Dendritic cell treated with granulocyte-macrophage colony-stimulating factor and Interleukin-4, amounts not matched to agents 40 ng/mL and 50 ng/mL, for 4 days (primary cell): ENCODE data around the gene S100A7.

Source experiments
- H3K27ac Mint-ChIP-seq: one replicate; pipeline ENCODE4 v1.8.0; 2022; ENCODE audit warnings: mild to moderate bottlenecking, mixed read lengths
- H3K27me3 Mint-ChIP-seq: one replicate; pipeline ENCODE4 v1.8.0; 2022; ENCODE audit warnings: mild to moderate bottlenecking, mixed read lengths
- H3K36me3 Mint-ChIP-seq: one replicate; pipeline ENCODE4 v1.8.0; 2022; ENCODE audit warnings: low read depth, mixed read lengths
- H3K4me1 Mint-ChIP-seq: one replicate; pipeline ENCODE4 v1.8.0; 2022; ENCODE audit warnings: low read depth, mixed read lengths
- H3K4me3 Mint-ChIP-seq: one replicate; pipeline ENCODE4 v1.8.0; 2022; ENCODE audit warnings: mild to moderate bottlenecking, moderate library complexity, mixed read lengths
- H3K9me3 Mint-ChIP-seq: one replicate; pipeline ENCODE4 v1.8.0; 2022; ENCODE audit warnings: mixed read lengths
- intact Hi-C: fragments of 100-400 bp; cut with micrococcal nuclease; formaldehyde crosslinking; loops from one replicate; pipeline ENCODE4 v1.15.0; 2022

S100A7 gene

DNA sequence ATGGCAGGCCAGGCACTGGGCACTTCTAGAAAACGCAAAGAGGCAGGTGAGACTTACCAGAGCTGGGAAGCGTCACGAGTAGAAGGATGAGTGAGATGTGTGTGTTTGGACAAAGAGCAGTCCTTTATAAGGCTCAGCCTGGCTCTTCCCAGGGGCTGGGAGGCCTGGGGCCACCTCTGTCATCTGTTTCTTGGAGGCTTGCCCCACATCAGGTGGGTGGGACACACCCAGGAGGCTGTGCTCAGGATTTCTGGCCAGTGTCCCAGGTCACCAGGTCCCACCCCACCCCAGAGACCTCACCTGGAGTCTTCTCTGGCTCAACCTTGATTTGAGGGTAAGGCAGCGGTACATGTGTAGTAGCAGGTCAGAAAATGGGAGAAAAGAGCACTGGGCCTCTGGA lies at the start of gene S100A7:
Gene S100A7 (minus strand): TSS at position 101 of the 400 bp plus-strand sequence. CDS start 1,638 bp downstream, outside the sequence.
- Mint-ChIP-seq H3K36me3 (no peaks in the 10 kb centered on the region), H3K4me1 (peaks cover 8% of the 10 kb centered on the region), H3K27ac (no peak within 1 kb of the TSS), H3K27me3 (peaks cover 33% of the 10 kb centered on the region), H3K4me3 (no peak within 1 kb of the TSS), H3K9me3 (no peaks in the 10 kb centered on the region)
- intact Hi-C loops = no loop called here

DNA sequence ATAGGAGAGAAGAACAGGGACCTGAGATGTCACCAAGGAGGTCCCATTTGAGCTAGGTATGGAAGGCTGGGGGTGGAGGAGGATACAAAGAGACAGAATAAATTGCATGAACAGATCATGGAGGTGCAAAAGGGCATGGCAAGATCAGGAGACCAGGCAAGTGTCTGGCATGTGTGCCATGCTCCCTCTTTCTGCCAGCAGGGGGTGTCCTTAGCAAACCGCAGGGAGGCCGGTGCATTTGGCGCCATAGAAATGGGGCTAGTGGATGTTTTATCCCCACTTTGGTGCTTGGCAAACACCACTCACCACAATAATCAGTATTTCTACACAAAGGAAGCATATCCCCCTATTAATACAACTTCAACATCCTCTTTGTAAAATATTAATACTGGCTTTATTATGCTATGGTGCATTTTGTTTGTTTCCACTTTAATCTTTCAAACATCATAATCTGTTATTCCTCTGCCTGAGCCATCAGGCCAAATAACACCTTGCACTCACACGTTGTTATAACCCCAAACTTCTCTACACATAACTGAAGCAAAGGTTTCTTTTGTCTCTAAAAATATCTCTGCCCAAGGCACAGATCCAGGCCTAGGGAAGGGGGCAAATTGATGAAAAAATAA lies 49.4 kb upstream of the S100A7 start:
- intact Hi-C loops = loop anchor here (10.0 kb wide), 1 partner anchor 235 kb away; no protein-coding TSS in a partner anchor
- H3K4me3 Mint-ChIP-seq = no peak overlapping the region
- no peak overlapping the region for H3K27ac Mint-ChIP-seq
- peaks cover 1% of the 10 kb centered on the region for H3K27me3 Mint-ChIP-seq
- no peaks in the 10 kb centered on the region for H3K36me3 Mint-ChIP-seq
- H3K4me1 Mint-ChIP-seq = peaks cover 32% of the 10 kb centered on the region
- no peaks in the 10 kb centered on the region for H3K9me3 Mint-ChIP-seq

DNA sequence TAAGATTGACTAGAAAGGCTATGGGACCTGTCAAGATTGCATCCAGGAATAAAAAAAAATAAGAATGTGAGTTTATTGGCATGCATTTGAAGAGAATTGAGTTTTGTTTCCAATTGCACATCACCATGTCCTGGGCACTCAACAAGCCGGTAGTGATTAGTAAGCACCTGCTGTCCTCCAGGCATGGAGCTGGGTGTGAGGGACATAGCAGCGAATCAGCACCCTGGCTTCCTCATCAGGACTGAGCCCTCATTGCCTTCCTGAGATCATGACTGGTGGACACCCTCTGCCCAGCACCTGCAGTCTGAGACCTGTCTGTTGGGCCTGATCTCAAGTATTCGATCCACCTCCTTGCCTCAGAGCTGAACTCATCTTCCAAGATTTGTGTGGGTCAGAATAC lies 48.6 kb upstream of the S100A7 start:
- Mint-ChIP-seq H3K36me3 (no peaks in the 10 kb centered on the region), H3K27ac (no peak overlapping the region)

DNA sequence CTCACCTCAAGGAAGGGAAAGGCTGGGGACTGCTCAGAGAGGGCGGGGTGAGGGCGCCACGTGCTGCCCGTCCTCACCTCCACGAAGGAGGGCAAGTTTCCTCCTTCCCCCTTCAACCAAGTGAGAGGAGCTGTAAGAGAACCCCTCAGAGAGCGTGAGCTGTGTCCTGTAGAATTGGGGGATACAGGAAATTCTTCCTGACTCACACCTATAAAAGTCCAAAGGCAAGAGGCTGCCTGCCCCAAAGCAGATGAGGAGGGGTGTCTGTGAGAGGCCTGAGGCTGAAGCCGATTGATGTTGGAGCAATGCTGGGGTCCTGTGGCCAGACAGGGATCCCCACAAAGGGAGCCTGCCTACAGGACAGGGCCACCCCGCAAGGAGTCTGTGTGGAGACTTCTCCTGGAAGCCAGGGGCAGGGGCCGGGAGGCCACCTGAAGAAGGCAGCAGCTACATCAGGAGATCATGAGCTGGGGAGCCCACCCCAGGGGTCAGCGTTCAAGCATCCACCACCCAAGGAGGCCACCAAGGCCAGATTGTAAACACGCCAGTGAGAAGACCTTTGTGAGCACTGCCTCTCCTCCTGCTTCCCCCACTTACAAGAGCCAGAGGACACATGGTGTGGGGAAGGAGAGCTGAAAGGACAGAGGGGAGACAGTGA lies 47.6 kb upstream of the S100A7 start:
- intact Hi-C loops = no loop called here
- Mint-ChIP-seq H3K4me3 (no peak overlapping the region), H3K4me1 (peaks cover 14% of the 10 kb centered on the region), H3K36me3 (no peaks in the 10 kb centered on the region), H3K9me3 (no peaks in the 10 kb centered on the region), H3K27ac (peak overlapping the region; percentile 22), H3K27me3 (peaks cover 1% of the 10 kb centered on the region)

More for the DNA sequence above, 48.6 kb upstream of the S100A7 start:
- Mint-ChIP-seq H3K9me3 (no peaks in the 10 kb centered on the region), H3K4me3 (no peak overlapping the region), H3K27me3 (peaks cover 1% of the 10 kb centered on the region), H3K4me1 (peaks cover 24% of the 10 kb centered on the region)
- intact Hi-C loops = no loop called here

DNA sequence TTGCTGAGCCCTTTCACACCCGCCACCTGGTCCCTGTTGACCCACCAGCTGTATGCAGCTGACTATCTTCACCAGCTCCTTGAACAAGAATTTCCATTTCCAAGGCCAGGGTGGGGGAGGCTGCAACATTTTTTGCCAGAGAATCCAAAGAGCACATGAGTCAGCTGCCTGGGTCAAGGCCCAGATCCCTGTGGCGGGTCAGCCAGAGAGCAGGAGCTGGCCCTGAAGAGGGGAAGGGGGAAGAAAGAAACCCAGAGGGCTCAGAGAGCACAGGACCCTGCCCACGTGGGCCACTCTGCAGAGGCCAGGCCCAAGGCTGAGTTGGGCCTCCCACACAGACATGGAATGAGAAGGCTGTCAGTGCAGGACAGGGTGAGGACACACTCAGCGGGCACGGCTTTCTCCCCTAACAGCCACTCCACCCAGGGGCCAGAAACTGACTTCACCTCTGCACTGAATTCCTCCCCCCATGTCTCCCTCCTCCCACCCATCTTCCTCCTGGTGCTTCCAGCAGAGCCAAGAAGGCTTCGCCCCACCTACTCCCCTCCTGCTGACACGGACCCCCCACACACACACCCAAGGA lies 46.5 kb upstream of the S100A7 start:
- Mint-ChIP-seq H3K36me3 (no peaks in the 10 kb centered on the region), H3K27me3 (peaks cover 1% of the 10 kb centered on the region), H3K4me1 (peaks cover 8% of the 10 kb centered on the region), H3K9me3 (no peaks in the 10 kb centered on the region), H3K27ac (no peak overlapping the region), H3K4me3 (no peak overlapping the region)
- intact Hi-C loops = no loop called here

DNA sequence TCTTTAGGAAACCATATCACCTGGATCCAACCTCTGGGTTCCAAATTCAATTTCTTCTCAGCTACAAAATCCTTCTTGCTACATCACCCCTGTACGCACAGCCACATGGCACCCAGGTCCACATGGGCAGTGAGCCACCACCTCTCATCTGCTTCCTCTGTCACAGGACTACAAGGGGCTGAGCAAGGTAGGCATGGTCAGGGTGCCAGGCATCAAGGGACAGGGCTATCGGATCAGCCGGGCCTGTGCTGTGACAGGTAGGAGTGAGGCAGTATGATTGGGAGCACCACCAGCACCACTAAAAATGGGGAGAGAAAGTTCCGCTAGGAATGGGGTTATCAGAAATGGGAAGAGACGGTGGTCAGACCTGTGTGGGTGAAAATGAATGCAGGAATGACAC lies 45.9 kb upstream of the S100A7 start:
- Mint-ChIP-seq H3K27ac (no peak overlapping the region), H3K9me3 (no peaks in the 10 kb centered on the region), H3K27me3 (peaks cover 1% of the 10 kb centered on the region), H3K4me3 (no peak overlapping the region), H3K36me3 (no peaks in the 10 kb centered on the region), H3K4me1 (peaks cover 8% of the 10 kb centered on the region)
- intact Hi-C loops = no loop called here

DNA sequence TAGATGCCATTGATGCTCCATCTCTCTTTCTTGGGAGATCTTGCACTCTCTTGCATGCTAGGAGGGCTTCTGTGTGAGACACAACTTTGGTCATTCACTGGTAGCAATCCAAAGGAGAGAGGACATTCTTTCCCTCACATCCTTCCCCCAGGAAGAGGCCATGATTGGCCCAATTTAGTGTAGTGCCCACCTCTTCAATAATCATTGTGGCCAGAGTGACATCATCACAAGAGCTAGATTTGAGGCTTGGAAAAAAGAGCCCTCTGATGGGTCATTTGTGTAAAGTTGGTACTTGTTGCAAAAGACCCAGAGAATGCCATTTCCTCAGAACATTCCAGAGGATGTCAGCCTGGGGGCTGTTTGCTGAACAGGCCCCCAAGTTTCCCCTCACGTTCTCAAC lies 45.1 kb upstream of the S100A7 start:
- Mint-ChIP-seq H3K27ac (no peak overlapping the region), H3K9me3 (no peaks in the 10 kb centered on the region), H3K4me1 (peaks cover 8% of the 10 kb centered on the region), H3K4me3 (no peak overlapping the region), H3K36me3 (no peaks in the 10 kb centered on the region), H3K27me3 (peaks cover 1% of the 10 kb centered on the region)
- intact Hi-C loops = no loop called here

DNA sequence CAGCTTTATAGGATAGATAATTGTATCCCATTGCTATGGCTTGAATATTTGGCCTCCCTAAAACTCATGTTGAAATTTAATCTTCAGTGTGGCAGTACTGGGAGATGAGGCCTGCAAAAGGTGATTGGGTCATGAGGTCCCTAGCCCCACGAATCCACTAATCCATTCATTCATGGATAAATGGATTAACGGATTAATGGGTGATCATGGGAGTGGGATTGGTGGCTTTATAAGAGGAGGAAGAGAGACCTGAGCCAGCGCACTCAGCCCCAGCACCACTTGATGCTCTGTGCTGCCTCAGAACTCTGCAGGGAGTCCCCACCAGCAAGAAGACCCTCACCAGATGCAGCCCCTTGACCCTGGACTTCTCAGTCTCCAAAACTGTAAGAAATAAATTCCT lies 43.3 kb upstream of the S100A7 start:
- Mint-ChIP-seq H3K36me3 (no peaks in the 10 kb centered on the region), H3K27me3 (peaks cover 4% of the 10 kb centered on the region), H3K27ac (no peak overlapping the region), H3K4me3 (no peak overlapping the region), H3K4me1 (peaks cover 8% of the 10 kb centered on the region), H3K9me3 (no peaks in the 10 kb centered on the region)
- intact Hi-C loops = no loop called here

DNA sequence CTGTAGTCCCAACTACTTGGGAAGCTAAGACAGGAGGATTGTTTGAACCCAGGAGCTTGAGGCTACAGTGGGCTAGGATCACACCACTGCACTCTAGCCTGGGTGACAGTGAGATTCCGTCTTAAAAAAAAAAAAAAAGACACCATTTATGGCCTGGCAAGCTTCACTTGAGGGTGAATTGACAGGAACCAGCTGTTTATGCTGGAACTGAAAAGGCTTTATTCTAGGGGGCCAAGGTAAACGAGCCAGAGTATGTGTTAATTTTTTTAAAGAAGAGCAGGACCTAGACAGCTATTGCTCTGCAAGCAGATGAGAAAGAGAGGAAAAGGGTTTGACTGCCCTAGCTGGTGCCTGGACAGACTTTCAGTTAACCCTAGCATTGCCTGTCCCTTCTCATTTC lies 38.3 kb upstream of the S100A7 start:
- Mint-ChIP-seq H3K4me3 (no peak overlapping the region), H3K36me3 (no peaks in the 10 kb centered on the region), H3K27me3 (peaks cover 8% of the 10 kb centered on the region), H3K9me3 (no peaks in the 10 kb centered on the region), H3K27ac (no peak overlapping the region), H3K4me1 (no peaks in the 10 kb centered on the region)
- intact Hi-C loops = no loop called here

DNA sequence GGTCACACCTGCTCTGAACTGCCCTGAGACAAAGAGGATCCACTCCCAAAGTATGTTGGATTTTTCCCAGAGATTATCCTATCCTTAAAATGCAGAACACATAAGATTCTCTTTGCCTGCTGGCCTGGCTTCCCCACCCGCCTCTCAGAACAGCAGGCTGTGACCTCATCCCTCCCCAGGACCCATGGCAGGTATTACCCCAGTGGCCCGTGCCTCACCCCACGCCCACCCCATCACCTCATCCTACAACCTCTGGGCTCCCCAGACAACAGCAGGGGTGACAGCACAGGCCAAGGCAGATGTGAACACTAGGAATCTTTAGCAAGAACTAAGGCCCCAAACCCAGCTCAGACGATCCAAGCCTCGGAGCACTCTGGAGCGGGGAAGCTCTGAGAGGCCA lies 35.1 kb upstream of the S100A7 start:
- Mint-ChIP-seq H3K4me3 (no peak overlapping the region), H3K36me3 (no peaks in the 10 kb centered on the region), H3K4me1 (peaks cover 10% of the 10 kb centered on the region), H3K27ac (no peak overlapping the region), H3K9me3 (no peaks in the 10 kb centered on the region), H3K27me3 (peaks cover 14% of the 10 kb centered on the region)
- intact Hi-C loops = loop anchor here (1.0 kb wide), 1 partner anchor 143 kb away; no protein-coding TSS in a partner anchor

DNA sequence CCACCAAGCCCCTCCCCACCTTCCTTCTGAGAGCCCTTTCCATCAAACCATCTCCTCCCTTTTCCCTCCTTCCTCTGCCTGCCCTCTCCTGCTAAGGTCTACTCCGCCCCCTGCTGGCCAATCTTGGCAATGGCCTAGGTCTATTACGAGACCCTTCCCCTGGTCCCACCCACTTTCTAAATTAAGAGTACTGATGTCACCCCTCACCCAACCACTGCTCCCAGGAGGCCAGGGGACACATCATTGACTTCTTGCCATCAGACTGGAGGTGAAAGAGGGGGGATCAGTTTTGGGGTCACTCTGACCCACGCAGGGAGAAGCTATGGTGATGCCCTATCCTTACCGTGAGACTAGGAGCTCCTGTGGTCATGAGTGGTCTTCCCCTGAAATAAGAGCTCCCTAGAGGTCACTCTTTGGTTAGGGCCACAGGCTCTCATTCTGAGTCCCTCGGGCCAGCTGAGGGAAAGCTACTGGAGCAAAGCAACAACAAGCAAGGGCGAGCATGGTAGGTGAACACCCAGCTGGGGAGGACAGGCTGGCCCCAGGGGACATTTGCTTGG lies 34.6 kb upstream of the S100A7 start:
- H3K9me3 Mint-ChIP-seq = no peaks in the 10 kb centered on the region
- H3K4me3 Mint-ChIP-seq = no peak overlapping the region
- H3K36me3 Mint-ChIP-seq = no peaks in the 10 kb centered on the region
- intact Hi-C loops = loop anchor here (1.0 to 5.0 kb wide), 2 partner anchors 93 to 143 kb away; no protein-coding TSS in a partner anchor
- H3K27me3 Mint-ChIP-seq = peaks cover 14% of the 10 kb centered on the region
- H3K27ac Mint-ChIP-seq = no peak overlapping the region
- H3K4me1 Mint-ChIP-seq = peaks cover 11% of the 10 kb centered on the region

DNA sequence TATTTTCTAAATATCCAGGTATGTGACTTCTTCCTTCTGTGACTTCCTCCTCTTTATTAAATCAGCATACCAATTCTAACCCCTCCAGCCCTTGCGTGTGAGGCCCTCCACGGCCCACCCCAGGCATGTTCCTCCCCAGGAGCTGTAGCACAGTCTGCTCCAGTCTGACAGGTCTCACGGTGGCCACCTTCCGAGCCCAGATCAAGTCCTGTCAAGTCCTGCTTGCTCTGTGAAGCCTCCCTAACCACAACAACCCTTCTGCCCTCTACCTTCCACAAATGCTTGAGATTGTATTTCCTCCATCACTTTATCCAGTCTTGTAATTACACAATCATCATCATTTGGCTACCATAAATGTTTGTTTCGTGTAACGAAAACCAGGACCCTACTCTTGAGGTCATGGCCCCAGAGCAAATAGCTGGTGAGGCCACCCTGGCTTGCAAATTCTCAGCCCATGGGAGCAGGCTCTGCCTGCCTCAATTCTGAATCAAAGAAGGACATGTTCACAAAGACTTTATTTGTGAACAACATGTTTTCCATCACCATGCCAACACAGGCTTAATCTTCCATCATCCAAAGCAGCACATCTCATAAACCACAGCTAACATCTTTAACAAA lies 33.0 kb upstream of the S100A7 start:
- no peak overlapping the region for H3K4me3 Mint-ChIP-seq
- no peak overlapping the region for H3K27ac Mint-ChIP-seq

DNA sequence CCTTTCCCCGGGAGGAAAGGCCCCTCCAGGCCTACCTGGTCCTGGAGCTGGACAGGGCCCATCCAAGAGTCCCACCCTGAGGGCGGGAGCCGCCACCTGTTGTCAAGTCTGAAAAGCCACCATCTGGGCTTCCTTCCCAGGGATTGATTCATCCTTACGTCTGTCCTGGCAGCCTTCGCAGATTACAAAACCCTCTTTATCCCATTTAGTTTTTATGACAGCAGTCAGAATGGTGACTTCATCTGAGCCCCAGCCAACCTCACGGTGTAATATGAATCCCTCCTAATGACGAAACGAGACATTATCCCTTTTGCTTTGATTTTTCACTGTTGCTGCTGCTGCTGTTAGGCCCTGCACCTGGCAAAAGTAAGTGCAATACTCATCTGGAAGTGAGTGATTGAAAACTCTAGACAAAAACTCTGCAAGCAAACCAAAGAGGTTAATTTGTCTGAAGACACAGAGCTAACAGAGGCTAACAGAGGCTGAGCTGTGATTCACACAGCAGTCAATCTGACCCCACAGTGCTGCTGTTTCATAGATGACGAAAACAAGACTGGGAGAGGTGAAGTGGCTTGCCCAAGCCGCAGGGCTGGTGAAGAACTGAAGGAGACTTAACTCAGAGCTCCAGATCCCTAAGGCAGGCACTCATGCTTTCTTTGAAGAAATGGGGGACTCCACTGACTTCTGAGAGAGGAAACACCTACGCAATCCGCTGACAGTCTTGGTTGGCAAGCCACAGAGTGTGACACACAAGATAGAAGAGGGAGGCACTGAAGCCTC lies 30.0 kb upstream of the S100A7 start:
- intact Hi-C loops = loop anchor here (5.0 kb wide), 1 partner anchor 88 kb away; no protein-coding TSS in a partner anchor
- peaks cover 10% of the 10 kb centered on the region for H3K27me3 Mint-ChIP-seq
- H3K36me3 Mint-ChIP-seq = no peaks in the 10 kb centered on the region
- no peak overlapping the region for H3K4me3 Mint-ChIP-seq
- H3K9me3 Mint-ChIP-seq = no peaks in the 10 kb centered on the region
- peaks cover 11% of the 10 kb centered on the region for H3K4me1 Mint-ChIP-seq
- H3K27ac Mint-ChIP-seq = no peak overlapping the region

More for the DNA sequence above, 33.0 kb upstream of the S100A7 start:
- intact Hi-C loops = loop anchor here (5.0 kb wide), 1 partner anchor 91 kb away; no protein-coding TSS in a partner anchor
- Mint-ChIP-seq H3K9me3 (no peaks in the 10 kb centered on the region), H3K4me1 (peaks cover 11% of the 10 kb centered on the region), H3K36me3 (no peaks in the 10 kb centered on the region), H3K27me3 (peaks cover 10% of the 10 kb centered on the region)
